Right lobe of liver (tissue), 4 donors: Measurements from ENCODE around the gene TENM4.

Experiments used
- POLR2A ChIP-seq: fragments of 450-650 bp; IDR thresholded peaks from one replicate; pipeline ENCODE4 v1.6.1; 2017; ENCODE audit warnings: antibody characterized with exemption, mild to moderate bottlenecking
- TF ChIP-seq, protein P1 (sequence below), 4 donors: fragments of 200-600 bp in 3 of 4; fragments of 450-650 bp in 1 of 4; IDR thresholded peaks; one replicate each; pipeline versions ENCODE4 v1.5.1 to v1.8.0; 2016 to 2022; ENCODE audit warnings: antibody characterized with exemption in 4 of 4, mild to moderate bottlenecking in 2 of 4
- donor health status: DM: no; HTN: no; CAD: no.
- donor health status: DM: no; HTN: no; CAD: no.
- donor health status: DM: no; HTN: yes; CAD: no.

DNA sequence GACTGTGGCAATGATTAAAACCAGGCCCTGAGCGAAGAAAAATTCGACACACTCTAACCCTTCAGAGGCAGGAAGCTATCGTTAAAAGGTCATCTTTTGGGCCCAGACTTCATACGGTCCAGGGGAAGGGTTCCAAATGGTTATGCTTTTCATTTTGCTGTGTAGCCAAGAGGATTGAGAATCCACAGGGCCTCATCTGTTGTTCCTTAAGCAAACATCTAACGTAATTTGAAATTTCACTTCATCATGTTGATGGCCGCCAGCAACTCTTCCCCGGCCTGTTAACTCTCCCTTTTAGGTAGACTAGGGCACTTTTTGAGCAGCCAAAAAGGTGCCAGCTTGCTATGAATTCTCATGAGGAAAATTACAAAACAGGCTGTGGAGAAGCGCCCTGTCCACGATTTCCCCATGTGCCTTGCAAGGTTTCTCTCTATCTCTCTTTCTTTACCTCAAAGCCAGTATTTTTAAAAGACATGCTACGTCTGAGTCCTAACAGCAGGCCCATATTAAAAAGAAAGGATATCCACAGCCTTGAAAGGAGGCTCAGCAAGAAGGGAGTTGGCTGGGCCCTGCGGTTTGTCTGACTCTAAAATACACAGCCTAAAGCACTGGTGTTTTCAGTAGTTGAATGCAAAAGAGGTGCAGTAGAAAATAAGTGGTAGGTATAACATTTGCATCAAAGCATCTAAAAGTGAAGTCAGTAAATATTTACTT lies 509.9 kb downstream of the TENM4 start:
- TF ChIP-seq, protein P1, sequence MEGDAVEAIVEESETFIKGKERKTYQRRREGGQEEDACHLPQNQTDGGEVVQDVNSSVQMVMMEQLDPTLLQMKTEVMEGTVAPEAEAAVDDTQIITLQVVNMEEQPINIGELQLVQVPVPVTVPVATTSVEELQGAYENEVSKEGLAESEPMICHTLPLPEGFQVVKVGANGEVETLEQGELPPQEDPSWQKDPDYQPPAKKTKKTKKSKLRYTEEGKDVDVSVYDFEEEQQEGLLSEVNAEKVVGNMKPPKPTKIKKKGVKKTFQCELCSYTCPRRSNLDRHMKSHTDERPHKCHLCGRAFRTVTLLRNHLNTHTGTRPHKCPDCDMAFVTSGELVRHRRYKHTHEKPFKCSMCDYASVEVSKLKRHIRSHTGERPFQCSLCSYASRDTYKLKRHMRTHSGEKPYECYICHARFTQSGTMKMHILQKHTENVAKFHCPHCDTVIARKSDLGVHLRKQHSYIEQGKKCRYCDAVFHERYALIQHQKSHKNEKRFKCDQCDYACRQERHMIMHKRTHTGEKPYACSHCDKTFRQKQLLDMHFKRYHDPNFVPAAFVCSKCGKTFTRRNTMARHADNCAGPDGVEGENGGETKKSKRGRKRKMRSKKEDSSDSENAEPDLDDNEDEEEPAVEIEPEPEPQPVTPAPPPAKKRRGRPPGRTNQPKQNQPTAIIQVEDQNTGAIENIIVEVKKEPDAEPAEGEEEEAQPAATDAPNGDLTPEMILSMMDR (IDR thresholded peaks at IDR 0.05), result no peak
- no peak for TF ChIP-seq POLR2A
